ENCODE data around the gene ATP10B.

- TF ChIP-seq POLR2A (IDR thresholded peaks at IDR 0.05; ENCODE audit: low read depth, low read length) (no peak), POLR2AphosphoS5 (IDR thresholded peaks at IDR 0.05; ENCODE audit: low read depth, low read length) (no peak), TAF1 (IDR thresholded peaks at IDR 0.05; ENCODE audit: borderline replicate concordance, low read depth, low read length) (no peak)
These were observed 251.0 kb downstream of the ATP10B start for GRCh38 chr5:160601046-160601445.

Measured in GM12892 (cell line).